H1 (cell line): ENCODE data around the gene CCDC83. TPM values are rescaled to one million over a fixed set of nuclear protein-coding genes. Genes with fewer than 3 reads are reported as not detected.

Experiments used
- CTCF ChIA-PET: fragments of 300-600 bp; sonication (Branson Sonifier 250); formaldehyde crosslinking; loops from one replicate; lab custom pipeline; 2021; ENCODE audit not compliant: partially characterized antibody; lab: Charles Lee
- POLR2A ChIA-PET: fragments of 300-600 bp; sonication (Branson Sonifier 250); formaldehyde crosslinking; loops from one replicate; lab custom pipeline; 2021; ENCODE audit warnings: inconsistent platforms; ENCODE audit not compliant: partially characterized antibody; lab: Charles Lee
- DNase-seq, 2 experiments: peaks; one replicate each; pipeline versions ENCODE4 v3.0.0 to v3.0.0-alpha.2; 2010 to 2022; ENCODE audit warnings: low spot score in 2 of 2, low read depth in 1 of 2, mixed read lengths in 1 of 2
- FAIRE-seq: peaks from 2 replicates; lab custom pipeline; 2011; peaks lifted over from hg19 to GRCh38; lab: Jason Lieb, UNC
- H2AFZ ChIP-seq: 2 replicates; pipeline ENCODE4 v1.8.1; 2012; ENCODE audit warnings: low read length, inconsistent platforms
- H2AK5ac ChIP-seq: 2 replicates; pipeline ENCODE4 v1.6.1; 2013; ENCODE audit warnings: low read depth, low read length
- H2BK120ac ChIP-seq: replicated peaks from 2 replicates; pipeline ENCODE3; 2013; ENCODE audit warnings: low read depth, low read length, inconsistent platforms
- H2BK12ac ChIP-seq: 2 replicates; pipeline ENCODE4 v1.6.1; 2013; ENCODE audit warnings: low read depth, low read length
- H2BK15ac ChIP-seq: 2 replicates; pipeline ENCODE4 v1.6.1; 2013; ENCODE audit warnings: low read length
- H2BK20ac ChIP-seq: 2 replicates; pipeline ENCODE4 v1.6.1; 2013; ENCODE audit warnings: low read length
- H2BK5ac ChIP-seq: 2 replicates; pipeline ENCODE4 v1.6.1; 2013; ENCODE audit warnings: low read depth, low read length
- H3K14ac ChIP-seq: 2 replicates; pipeline ENCODE4 v1.6.1; 2013; ENCODE audit warnings: inconsistent platforms; ENCODE audit not compliant: insufficient read length
- H3K18ac ChIP-seq: 2 replicates; pipeline ENCODE4 v1.6.1; 2013; ENCODE audit warnings: low read length; ENCODE audit errors: extremely low read depth
- H3K23ac ChIP-seq: 2 replicates; pipeline ENCODE4 v1.6.1; 2013; ENCODE audit warnings: inconsistent platforms; ENCODE audit not compliant: insufficient read length
- H3K23me2 ChIP-seq: 2 replicates; pipeline ENCODE4 v1.6.1; 2013; ENCODE audit warnings: low read depth, low read length
- H3K27ac ChIP-seq: 2 replicates; pipeline ENCODE4 v1.6.1; 2011; ENCODE audit warnings: low read depth, low read length, inconsistent platforms
- H3K27me3 ChIP-seq, 4 experiments: replicated peaks in 1 of 4; 1 replicate in 1 of 4; 2 replicates in 3 of 4; pipeline versions ENCODE4 v1.6.1 to v1.8.1; 2011 to 2013; ENCODE audit warnings: low read length in 3 of 4, mild to moderate bottlenecking in 3 of 4, inconsistent platforms in 2 of 4, mixed read lengths in 2 of 4, moderate library complexity in 1 of 4; ENCODE audit not compliant: control insufficient read depth in 3 of 4, insufficient read depth in 3 of 4; ENCODE audit errors: extremely low read depth in 1 of 4
- H3K36me3 ChIP-seq, 4 experiments: 2 replicates each; pipeline versions ENCODE4 v1.6.1 to v1.8.1; 2011 to 2013; ENCODE audit warnings: mild to moderate bottlenecking in 4 of 4, low read length in 3 of 4, moderate library complexity in 2 of 4, control low read depth in 1 of 4, inconsistent platforms in 1 of 4; ENCODE audit not compliant: insufficient read depth in 4 of 4, control insufficient read depth in 2 of 4
- H3K4ac ChIP-seq: replicated peaks from 2 replicates; pipeline ENCODE3; 2013; ENCODE audit warnings: low read length, low read depth, mixed read lengths, inconsistent platforms; ENCODE audit not compliant: insufficient read length
- H3K4me1 ChIP-seq, 4 experiments: replicated peaks in 1 of 4; 1 replicate in 1 of 4; 2 replicates in 3 of 4; pipeline versions ENCODE4 v1.6.1 to v1.8.1; 2011 to 2013; ENCODE audit warnings: low read length in 3 of 4, inconsistent platforms in 2 of 4, mixed read lengths in 1 of 4; ENCODE audit not compliant: insufficient read depth in 4 of 4, control insufficient read depth in 3 of 4
- H3K4me2 ChIP-seq, 2 experiments: 2 replicates each; pipeline versions ENCODE4 v1.6.1 to v1.8.1; 2011 to 2013; ENCODE audit warnings: low read depth in 2 of 2, low read length in 2 of 2, control low read depth in 1 of 2, inconsistent platforms in 1 of 2, mild to moderate bottlenecking in 1 of 2; ENCODE audit not compliant: insufficient read depth in 1 of 2
- H3K4me3 ChIP-seq, 4 experiments: fragments of 200-600, 300-600 bp in 1 of 4; sonication (generic), shearing (Covaris generic), sonication (Bioruptor Twin) in 1 of 4; 2 replicates each; pipeline versions ENCODE4 v1.5.1 to v1.8.1; 2011 to 2016; ENCODE audit warnings: low read length in 4 of 4, low read depth in 3 of 4, control low read depth in 2 of 4, inconsistent platforms in 2 of 4, mild to moderate bottlenecking in 2 of 4, mixed read lengths in 1 of 4, moderate library complexity in 1 of 4; ENCODE audit not compliant: insufficient read depth in 2 of 4; ENCODE audit errors: extremely low read depth in 1 of 4
- H3K56ac ChIP-seq: replicated peaks from 2 replicates; pipeline ENCODE3; 2013; ENCODE audit warnings: low read depth, mild to moderate bottlenecking, mixed read lengths, low read length, inconsistent platforms; ENCODE audit not compliant: insufficient read length
- H3K79me1 ChIP-seq: 2 replicates; pipeline ENCODE4 v1.6.1; 2013; ENCODE audit warnings: low read depth, low read length, control low read depth
- H3K79me2 ChIP-seq, 2 experiments: 2 replicates each; pipeline versions ENCODE4 v1.6.1 to v1.8.1; 2012 to 2013; ENCODE audit warnings: low read length in 2 of 2, mild to moderate bottlenecking in 2 of 2, inconsistent platforms in 1 of 2; ENCODE audit not compliant: insufficient read depth in 2 of 2, control insufficient read depth in 1 of 2
- H3K9ac ChIP-seq, 4 experiments: replicated peaks in 1 of 4; 1 replicate in 1 of 4; 2 replicates in 3 of 4; pipeline versions ENCODE4 v1.6.1 to v1.8.1; 2011 to 2013; ENCODE audit warnings: low read depth in 3 of 4, low read length in 3 of 4, control low read depth in 2 of 4, mild to moderate bottlenecking in 2 of 4, moderate library complexity in 2 of 4, inconsistent platforms in 1 of 4; ENCODE audit errors: extremely low read depth in 1 of 4
- H3K9me3 ChIP-seq, 2 experiments: 2 replicates each; pipeline versions ENCODE4 v1.6.1 to v1.8.1; 2012 to 2013; ENCODE audit warnings: mild to moderate bottlenecking in 2 of 2, moderate library complexity in 2 of 2, control low read depth in 1 of 2, inconsistent platforms in 1 of 2, low read depth in 1 of 2, low read length in 1 of 2, mixed read lengths in 1 of 2; ENCODE audit not compliant: insufficient read depth in 2 of 2
- H4K20me1 ChIP-seq, 2 experiments: replicated peaks in 1 of 2; 2 replicates each; pipeline versions ENCODE3 to v1.8.1; 2011 to 2013; ENCODE audit warnings: inconsistent platforms in 2 of 2, low read length in 2 of 2, mild to moderate bottlenecking in 1 of 2; ENCODE audit not compliant: insufficient read depth in 2 of 2, control insufficient read depth in 1 of 2
- H4K5ac ChIP-seq: 2 replicates; pipeline ENCODE4 v1.6.1; 2013; ENCODE audit warnings: low read length, low read depth, mixed read lengths, inconsistent platforms; ENCODE audit not compliant: insufficient read length
- H4K8ac ChIP-seq: 2 replicates; pipeline ENCODE4 v1.8.0; 2013; ENCODE audit warnings: mild to moderate bottlenecking, moderate library complexity, low read length, inconsistent platforms; ENCODE audit not compliant: insufficient read depth; ENCODE audit errors: extremely low read depth
- H4K91ac ChIP-seq: replicated peaks from 2 replicates; pipeline ENCODE3; 2013; ENCODE audit warnings: low read length, mixed read lengths, inconsistent platforms; ENCODE audit not compliant: insufficient read length
- BACH1 ChIP-seq: IDR thresholded peaks from 2 replicates; pipeline ENCODE4 v1.6.1; 2012; ENCODE audit warnings: low read length, improper control_type of control experiment
- NANOG ChIP-seq: IDR thresholded peaks from 2 replicates; pipeline ENCODE4 v1.6.1; 2011; ENCODE audit warnings: low read length, low read depth, mild to moderate bottlenecking, inconsistent platforms; ENCODE audit not compliant: insufficient read depth, poor library complexity, severe bottlenecking
- RNF2 ChIP-seq: fragments of 200-900, 300-1000 bp; sonication (generic); IDR thresholded peaks from 2 replicates; pipeline ENCODE4 v1.7.1; 2016; ENCODE audit warnings: borderline replicate concordance, low read depth, mild to moderate bottlenecking, antibody characterized with exemption, low read length; ENCODE audit not compliant: poor library complexity, severe bottlenecking; ENCODE audit errors: missing control alignments
- SP1 ChIP-seq: IDR thresholded peaks from 2 replicates; pipeline ENCODE4 v1.6.1; 2011; ENCODE audit warnings: low read depth, low read length
- WGBS, 2 experiments: shearing (Covaris generic) in 1 of 2; methylation state at CpG; one replicate each; pipeline versions ENCODE4 v1.1.6 to v1.1.7; 2013 to 2015; ENCODE audit warnings: low lambda C conversion rate in 2 of 2, mixed read lengths in 2 of 2, inconsistent platforms in 1 of 2, low coverage in 1 of 2, missing lambda C conversion rate in 1 of 2; ENCODE audit not compliant: insufficient replicate concordance in 2 of 2, insufficient coverage in 1 of 2, insufficient read length in 1 of 2; ENCODE audit errors: extremely low coverage in 1 of 2, missing lambda C conversion rate in 1 of 2; 5-methylcytosine and 5-hydroxymethylcytosine counted together
- polyA plus RNA-seq, 7 experiments: library from polyadenylated mRNA; depleted of rRNA in 3 of 7; stranded (reverse) in 5 of 7; unstranded in 2 of 7; fragments of >200 nt in 5 of 7; fragments of 200-250 nt in 2 of 7; gene quantifications; 1 replicate in 5 of 7; 2 replicates in 1 of 7; 4 replicates in 1 of 7; pipeline versions ENCODE4 v1.2.1 to v1.2.3, GENCODE V29; 2011 to 2013; ENCODE audit warnings: missing spikeins in 2 of 7, mixed read lengths in 2 of 7
- total RNA-seq: library from RNA; stranded (reverse); fragmentation: NEBNext Ultra II Directional; extraction: Animal tissue kit (Norgen Biotek cat#: 25700); gene quantifications from 2 replicates; pipeline ENCODE4 v1.2.1, GENCODE V29; 2021
- TF ChIP-seq, protein P1 (sequence below): IDR thresholded peaks from 2 replicates; pipeline ENCODE4 v1.6.1; 2012; ENCODE audit warnings: inconsistent platforms

The CCDC83 gene
- total and polyA plus RNA-seq, 2 of the 8 experiments (the other 6 are each of a cell fraction or from before 2014, with no cell fraction given), result not detected

- Histone ChIP-seq H3K4me1 (peaks cover 0 to 4% (median 2%) of the 10 kb centered on the region in 4 experiments; a peak in 1 of 7 replicates), H3K14ac (no peak overlapping the region), H3K27me3 (no peaks in the 10 kb centered on the region), H4K8ac (no peak overlapping the region), H3K18ac (no peak overlapping the region), H3K23ac (no peak overlapping the region), H3K36me3 (no peaks in the 10 kb centered on the region), H4K91ac (no peak overlapping the region), H3K9me3 (no peaks in the 10 kb centered on the region), H2BK5ac (no peak overlapping the region), H2BK120ac (no peak overlapping the region), H2BK20ac (no peak overlapping the region), H4K20me1 (no peaks in the 10 kb centered on the region), H3K79me1 (no peaks in the 10 kb centered on the region), H3K4me2 (no peak overlapping the region), H3K27ac (no peak overlapping the region), H3K56ac (no peak overlapping the region), H4K5ac (no peak overlapping the region), H2AK5ac (no peak overlapping the region), H3K9ac (no peak overlapping the region), H3K4ac (no peak overlapping the region), H3K79me2 (no peaks in the 10 kb centered on the region), H2BK15ac (no peak overlapping the region), H2AFZ (no peak overlapping the region), H3K4me3 (no peak overlapping the region), H2BK12ac (no peak overlapping the region), H3K23me2 (no peaks in the 10 kb centered on the region)
- FAIRE-seq (no peak), DNase-seq (no peak)
- CTCF ChIA-PET, result interaction anchor here (2.3 kb wide), 1 partner anchor 68 kb away, joined by 4 read pairs; the partner anchor contains the start of gene CCDC83
- POLR2A ChIA-PET, result no interaction called here
- 91% methylated on average over 1 of the region's 1 CpG; no CpG with 5 or more reads in 1 of the 2 experiments for WGBS, 2 experiments
- no peak for TF ChIP-seq RNF2
- no peak for TF ChIP-seq BACH1
- TF ChIP-seq SP1, result no peak
- TF ChIP-seq, protein P1, sequence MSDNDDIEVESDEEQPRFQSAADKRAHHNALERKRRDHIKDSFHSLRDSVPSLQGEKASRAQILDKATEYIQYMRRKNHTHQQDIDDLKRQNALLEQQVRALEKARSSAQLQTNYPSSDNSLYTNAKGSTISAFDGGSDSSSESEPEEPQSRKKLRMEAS, result no peak
- TF ChIP-seq NANOG, result no peak
Observed at GRCh38 chr11:85923455-85923854, 68.3 kb downstream of the CCDC83 start.
